HepG2 (cell line): Measurements from ENCODE around the gene OSR1. TPM values are rescaled to one million over a fixed set of nuclear protein-coding genes. Genes with fewer than 3 reads are reported as not detected.

Experiments used
- ARNTL ChIP-seq: sonication (generic); formaldehyde crosslinking; IDR thresholded peaks from 2 replicates; pipeline ENCODE4 v1.4.0; 2020; ENCODE audit warnings: mild to moderate bottlenecking, missing genetic modification reagents
- DBP ChIP-seq: sonication (generic); formaldehyde crosslinking; IDR thresholded peaks from 2 replicates; pipeline ENCODE4 v1.4.0; 2020; ENCODE audit warnings: missing genetic modification reagents; ENCODE audit errors: not compliant biosample characterization
- GABPA ChIP-seq, 2 experiments: IDR thresholded peaks; 2 replicates each; pipeline ENCODE4 v1.6.1; 2011 to 2016; ENCODE audit warnings: low read depth in 2 of 2, low read length in 1 of 2, missing biosample characterization in 1 of 2, missing genetic modification characterization in 1 of 2
- HIVEP1 ChIP-seq: sonication (generic); formaldehyde crosslinking; IDR thresholded peaks from 2 replicates; pipeline ENCODE4 v1.4.0; 2020; ENCODE audit warnings: mild to moderate bottlenecking, missing genetic modification reagents
- HNRNPH1 ChIP-seq: fragments of 200-400 bp; formaldehyde crosslinking; optimal IDR thresholded peaks from 2 replicates; pipeline ENCODE3; 2017; ENCODE audit warnings: mild to moderate bottlenecking, low read depth, low read length
- HNRNPLL ChIP-seq: fragments of 200-400 bp; formaldehyde crosslinking; IDR thresholded peaks from 2 replicates; pipeline ENCODE4 v1.6.1; 2017; ENCODE audit warnings: mild to moderate bottlenecking, low read depth, low read length; ENCODE audit not compliant: poor library complexity, severe bottlenecking
- LCORL ChIP-seq, 2 experiments: fragments of 450-650 bp in 1 of 2; sonication (generic) in 1 of 2; formaldehyde crosslinking in 1 of 2; IDR thresholded peaks; 2 replicates each; pipeline versions ENCODE4 v1.5.0 to v1.6.1; 2017 to 2020; ENCODE audit warnings: antibody characterized with exemption in 1 of 2, missing genetic modification reagents in 1 of 2
- MIER3 ChIP-seq: IDR thresholded peaks from 2 replicates; pipeline ENCODE4 v1.6.1; 2016; ENCODE audit warnings: missing compliant biosample characterization, borderline replicate concordance
- NCOA1 ChIP-seq: sonication (generic); formaldehyde crosslinking; IDR thresholded peaks from 2 replicates; pipeline ENCODE4 v1.9.0; 2021; ENCODE audit warnings: missing genetic modification reagents
- NONO ChIP-seq, 2 experiments: fragments of 450-650 bp in 1 of 2; sonication (generic) in 1 of 2; formaldehyde crosslinking in 1 of 2; IDR thresholded peaks in 1 of 2; conservative IDR thresholded peaks in 1 of 2; 2 replicates each; pipeline versions ENCODE4 v1.6.1 to v1.8.0; 2017 to 2022; ENCODE audit warnings: mild to moderate bottlenecking in 1 of 2, missing genetic modification reagents in 1 of 2, moderate library complexity in 1 of 2
- SMC3 ChIP-seq: IDR thresholded peaks from 2 replicates; pipeline ENCODE4 v1.6.1; 2011; ENCODE audit warnings: low read length, improper control_type of control experiment
- SP140L ChIP-seq: sonication (generic); formaldehyde crosslinking; IDR thresholded peaks from 2 replicates; pipeline ENCODE4 v1.4.0; 2020; ENCODE audit warnings: missing genetic modification reagents, borderline replicate concordance
- TP53 ChIP-seq: sonication (generic); formaldehyde crosslinking; conservative IDR thresholded peaks from 2 replicates; pipeline ENCODE4 v1.4.0; 2020; ENCODE audit warnings: missing genetic modification reagents
- ZBED4 ChIP-seq: sonication (generic); formaldehyde crosslinking; IDR thresholded peaks from 2 replicates; pipeline ENCODE4 v1.4.0; 2020; ENCODE audit warnings: missing genetic modification reagents, borderline replicate concordance
- ZNF746 ChIP-seq: sonication (generic); formaldehyde crosslinking; IDR thresholded peaks from 2 replicates; pipeline ENCODE4 v1.8.0; 2022; ENCODE audit warnings: mild to moderate bottlenecking, missing genetic modification reagents
- ZSCAN29 ChIP-seq: sonication (generic); formaldehyde crosslinking; conservative IDR thresholded peaks from 2 replicates; pipeline ENCODE4 v1.4.0; 2020; ENCODE audit warnings: mild to moderate bottlenecking, missing genetic modification reagents
- ZSCAN5A ChIP-seq: sonication (generic); formaldehyde crosslinking; IDR thresholded peaks from 2 replicates; pipeline ENCODE4 v1.8.0; 2022; ENCODE audit warnings: mild to moderate bottlenecking, missing genetic modification reagents, borderline replicate concordance
- polyA plus RNA-seq, 8 experiments: library from polyadenylated mRNA; depleted of rRNA in 3 of 8; stranded (reverse) in 7 of 8; unstranded in 1 of 8; fragments of >200 nt; fragmentation: Illumina TruSeq in 4 of 8; extraction: Trizol in 4 of 8; gene quantifications; 2 replicates each; pipeline versions ENCODE4 v1.2.1 to v1.2.3, GENCODE V29; 2011 to 2016; ENCODE audit warnings: low read depth in 4 of 8, missing spikeins in 1 of 8, mixed read lengths in 1 of 8; ENCODE audit not compliant: insufficient read depth in 1 of 8
- total RNA-seq, 5 experiments: library from RNA; depleted of rRNA; stranded (reverse); fragments of >200 nt; fragmentation: Illumina TruSeq; extraction: Trizol; gene quantifications; 2 replicates each; pipeline ENCODE4 v1.2.3, GENCODE V29; 2016; ENCODE audit warnings: low read depth in 1 of 5
- TF ChIP-seq, protein P1 (sequence below): sonication (generic); formaldehyde crosslinking; IDR thresholded peaks from 2 replicates; pipeline ENCODE4 v1.5.0; 2020; ENCODE audit warnings: mild to moderate bottlenecking, missing genetic modification reagents

OSR1 gene
- total and polyA plus RNA-seq, 2 of the 13 experiments (the other 11 are each of a cell fraction or from before 2014, with no cell fraction given) = 0.63 to 1.1 TPM

GRCh38 chr2:19362755-19363473, 4.5 kb upstream of the OSR1 start (continued):
- TF ChIP-seq HNRNPH1 (no peak), DBP (CRISPR knock-in tag) (no peak), ZBED4 (CRISPR knock-in tag) (0 out of 2 replicates have a peak, but pooled peaks have one; percentile 28), TP53 (CRISPR knock-in tag) (peak; percentile 76; the same call in 1 of the 2 replicates), MIER3 (0 out of 2 replicates have a peak, but pooled peaks have one; percentile 50), ZNF746 (no peak), LCORL (IDR thresholded peaks at IDR 0.05) (no peak), LCORL (CRISPR knock-in tag; IDR thresholded peaks at IDR 0.05) (no peak), ZSCAN5A (peak; percentile 48; the same call in 1 of the 2 replicates), NONO (IDR thresholded peaks at IDR 0.05) (no peak), NONO (CRISPR knock-in tag; conservative IDR thresholded peaks at IDR 0.05) (0 out of 2 replicates have a peak, but pooled peaks have one; percentile 14), SP140L (CRISPR knock-in tag) (0 out of 2 replicates have a peak, but pooled peaks have one; percentile 21), ZSCAN29 (0 out of 2 replicates have a peak, but pooled peaks have one; percentile 27), HIVEP1 (CRISPR knock-in tag) (peak; percentile 60; the same call in 1 of the 2 replicates), HNRNPLL (peak; percentile 45), SMC3 (peak; percentile 96), NCOA1 (peak; percentile 48; the same call in 1 of the 2 replicates), GABPA (IDR thresholded peaks at IDR 0.05; ENCODE audit: low read depth, low read length) (no peak), GABPA (CRISPR knock-in tag; IDR thresholded peaks at IDR 0.05; ENCODE audit: low read depth) (peak; percentile 76), ARNTL (CRISPR knock-in tag) (0 out of 2 replicates have a peak, but pooled peaks have one; percentile 30)
- TF ChIP-seq, protein P1, sequence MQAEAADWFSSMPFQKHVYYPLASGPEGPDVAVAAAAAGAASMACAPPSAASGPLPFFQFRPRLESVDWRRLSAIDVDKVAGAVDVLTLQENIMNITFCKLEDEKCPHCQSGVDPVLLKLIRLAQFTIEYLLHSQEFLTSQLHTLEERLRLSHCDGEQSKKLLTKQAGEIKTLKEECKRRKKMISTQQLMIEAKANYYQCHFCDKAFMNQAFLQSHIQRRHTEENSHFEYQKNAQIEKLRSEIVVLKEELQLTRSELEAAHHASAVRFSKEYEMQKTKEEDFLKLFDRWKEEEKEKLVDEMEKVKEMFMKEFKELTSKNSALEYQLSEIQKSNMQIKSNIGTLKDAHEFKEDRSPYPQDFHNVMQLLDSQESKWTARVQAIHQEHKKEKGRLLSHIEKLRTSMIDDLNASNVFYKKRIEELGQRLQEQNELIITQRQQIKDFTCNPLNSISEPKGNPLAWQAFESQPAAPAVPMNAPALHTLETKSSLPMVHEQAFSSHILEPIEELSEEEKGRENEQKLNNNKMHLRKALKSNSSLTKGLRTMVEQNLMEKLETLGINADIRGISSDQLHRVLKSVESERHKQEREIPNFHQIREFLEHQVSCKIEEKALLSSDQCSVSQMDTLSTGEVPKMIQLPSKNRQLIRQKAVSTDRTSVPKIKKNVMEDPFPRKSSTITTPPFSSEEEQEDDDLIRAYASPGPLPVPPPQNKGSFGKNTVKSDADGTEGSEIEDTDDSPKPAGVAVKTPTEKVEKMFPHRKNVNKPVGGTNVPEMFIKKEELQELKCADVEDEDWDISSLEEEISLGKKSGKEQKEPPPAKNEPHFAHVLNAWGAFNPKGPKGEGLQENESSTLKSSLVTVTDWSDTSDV (CRISPR knock-in tag) = no peak
